GM11168 (cell line): Measurements from ENCODE around the gene AJM1.
"Not testable (repeated sequence)": the region's sequence is repeated elsewhere in the genome, so short reads cannot be mapped to it uniquely, and the experiment has no call there.

Experiments
- in situ Hi-C: fragments of 300-500 bp; cut with MboI; formaldehyde crosslinking; loops from one replicate; pipeline ENCODE4 v1.12.0; 2022; ENCODE audit warnings: low sequenced_read_pairs; ENCODE audit not compliant: unreplicated experiment

The AJM1 gene

GRCh38 chr9:136829981-136830885 lies 12.0 kb upstream of the AJM1 start:
- in situ Hi-C loops, result no loop called here

GRCh38 chr9:136831002-136831719 lies 11.1 kb upstream of the AJM1 start:
- in situ Hi-C loops, result no loop called here

- in situ Hi-C loops, result no loop called here
Measured at GRCh38 chr9:136831720-136832104, 10.6 kb upstream of the AJM1 start.

- in situ Hi-C loops, result no loop called here
Measured at GRCh38 chr9:136832581-136832980, 9.7 kb upstream of the AJM1 start.

- in situ Hi-C loops, result not testable (repeated sequence)
Measured at GRCh38 chr9:136833381-136834048, 8.8 kb upstream of the AJM1 start.

- in situ Hi-C loops, result no loop called here
Measured at GRCh38 chr9:136835162-136835931, 6.9 kb upstream of the AJM1 start.

- in situ Hi-C loops, result no loop called here
Measured at GRCh38 chr9:136835932-136836904, 6.1 kb upstream of the AJM1 start.

- in situ Hi-C loops, result no loop called here
Measured at GRCh38 chr9:136837146-136837855, 5.0 kb upstream of the AJM1 start.

- in situ Hi-C loops, result not testable (repeated sequence)
Measured at GRCh38 chr9:136837856-136838277, 4.4 kb upstream of the AJM1 start.

GRCh38 chr9:136838314-136839228 lies 3.7 kb upstream of the AJM1 start:
- in situ Hi-C loops, result no loop called here

GRCh38 chr9:136839229-136840139 lies 2.8 kb upstream of the AJM1 start:
- in situ Hi-C loops, result no loop called here

GRCh38 chr9:136840140-136840876 lies 2.0 kb upstream of the AJM1 start:
- in situ Hi-C loops, result no loop called here

GRCh38 chr9:136840877-136841645 lies 1.2 kb upstream of the AJM1 start:
- in situ Hi-C loops, result no loop called here

GRCh38 chr9:136841646-136842379 lies 465 bp upstream of the AJM1 start:
- in situ Hi-C loops, result not testable (repeated sequence)
